TTC549 (cell line): ENCODE data around the gene LDLRAP1.

ENCODE experiments used
- FAIRE-seq: peaks from 2 replicates; lab custom pipeline; 2012; peaks lifted over from hg19 to GRCh38; lab: Jason Lieb, UNC

Gene LDLRAP1

GRCh38 chr1:25609921-25610320, 66.5 kb downstream of the LDLRAP1 start:
- no peak for FAIRE-seq

- FAIRE-seq, result no peak
Measured at GRCh38 chr1:25610822-25611630, 67.6 kb downstream of the LDLRAP1 start.

GRCh38 chr1:25611843-25612242, 68.4 kb downstream of the LDLRAP1 start:
- no peak for FAIRE-seq

- no peak for FAIRE-seq
Measured at GRCh38 chr1:25612421-25612820, 69.0 kb downstream of the LDLRAP1 start.

GRCh38 chr1:25613091-25613490, 69.7 kb downstream of the LDLRAP1 start:
- no peak for FAIRE-seq

GRCh38 chr1:25614501-25615171, 71.2 kb downstream of the LDLRAP1 start:
- no peak for FAIRE-seq

- FAIRE-seq, result no peak
Measured at GRCh38 chr1:25615172-25615541, 71.8 kb downstream of the LDLRAP1 start.

- no peak for FAIRE-seq
Measured at GRCh38 chr1:25615563-25616094, 72.2 kb downstream of the LDLRAP1 start.

GRCh38 chr1:25616095-25616986, 72.9 kb downstream of the LDLRAP1 start, which contains the start of gene MAN1C1:
Gene MAN1C1, plus strand, starts transcription at chr1:25616791. Its CDS starts 1,007 bp downstream, at chr1:25617798.
- FAIRE-seq, result no peak

- FAIRE-seq, result no peak
Measured at GRCh38 chr1:25616987-25617624, 73.7 kb downstream of the LDLRAP1 start.

GRCh38 chr1:25617625-25618432, 74.4 kb downstream of the LDLRAP1 start:
- FAIRE-seq, result no peak

- no peak for FAIRE-seq
Measured at GRCh38 chr1:25618433-25618808, 75.0 kb downstream of the LDLRAP1 start.
